NOMO-1 treated with dmso at 0.1 percent for 144 hours (cell line): Measurements from ENCODE around the gene LRBA.

ENCODE experiments used
- DNase-seq: peaks from one replicate; lab custom pipeline; 2025; ENCODE audit not compliant: unreplicated experiment; lab: John Stamatoyannopoulos, UW

The LRBA gene

DNA sequence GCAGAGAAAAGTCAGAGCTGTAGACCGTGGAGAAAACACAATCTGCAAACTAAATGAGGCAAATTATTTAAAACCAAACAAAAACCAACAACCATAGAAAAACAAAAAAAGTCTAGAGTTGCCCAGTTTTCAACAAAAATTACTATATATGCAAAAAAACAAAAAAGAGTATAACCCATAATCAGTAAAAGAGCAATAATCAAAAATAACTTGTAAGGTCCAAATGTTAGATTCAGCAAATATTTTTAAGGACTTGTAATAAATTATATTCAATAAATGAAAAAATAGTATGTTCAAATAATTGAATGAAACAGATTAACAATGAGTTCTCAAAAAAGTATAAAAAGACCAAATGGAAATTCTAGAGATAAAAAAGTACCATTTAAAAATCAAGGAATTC lies 130.5 kb downstream of the LRBA start:
- DNase-seq = no peak

DNA sequence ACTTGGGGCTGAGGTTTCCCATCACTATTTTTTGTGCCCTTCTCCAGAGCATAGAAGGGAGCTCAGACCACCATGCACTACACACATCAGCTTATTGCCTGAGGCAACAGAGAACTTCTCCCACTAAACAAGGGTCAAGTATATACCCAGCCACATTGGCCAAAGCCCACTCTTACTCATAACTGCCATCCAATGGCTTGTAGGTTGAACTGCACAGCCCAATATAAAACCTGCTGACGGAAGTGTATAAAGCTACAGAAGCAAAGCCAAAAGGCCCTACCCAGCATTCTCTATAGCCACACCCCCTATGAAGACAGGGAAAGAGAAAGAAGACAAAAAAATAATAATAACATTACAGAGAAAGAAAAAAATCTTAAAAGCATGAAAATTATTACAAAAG lies 139.7 kb downstream of the LRBA start:
- no peak for DNase-seq

DNA sequence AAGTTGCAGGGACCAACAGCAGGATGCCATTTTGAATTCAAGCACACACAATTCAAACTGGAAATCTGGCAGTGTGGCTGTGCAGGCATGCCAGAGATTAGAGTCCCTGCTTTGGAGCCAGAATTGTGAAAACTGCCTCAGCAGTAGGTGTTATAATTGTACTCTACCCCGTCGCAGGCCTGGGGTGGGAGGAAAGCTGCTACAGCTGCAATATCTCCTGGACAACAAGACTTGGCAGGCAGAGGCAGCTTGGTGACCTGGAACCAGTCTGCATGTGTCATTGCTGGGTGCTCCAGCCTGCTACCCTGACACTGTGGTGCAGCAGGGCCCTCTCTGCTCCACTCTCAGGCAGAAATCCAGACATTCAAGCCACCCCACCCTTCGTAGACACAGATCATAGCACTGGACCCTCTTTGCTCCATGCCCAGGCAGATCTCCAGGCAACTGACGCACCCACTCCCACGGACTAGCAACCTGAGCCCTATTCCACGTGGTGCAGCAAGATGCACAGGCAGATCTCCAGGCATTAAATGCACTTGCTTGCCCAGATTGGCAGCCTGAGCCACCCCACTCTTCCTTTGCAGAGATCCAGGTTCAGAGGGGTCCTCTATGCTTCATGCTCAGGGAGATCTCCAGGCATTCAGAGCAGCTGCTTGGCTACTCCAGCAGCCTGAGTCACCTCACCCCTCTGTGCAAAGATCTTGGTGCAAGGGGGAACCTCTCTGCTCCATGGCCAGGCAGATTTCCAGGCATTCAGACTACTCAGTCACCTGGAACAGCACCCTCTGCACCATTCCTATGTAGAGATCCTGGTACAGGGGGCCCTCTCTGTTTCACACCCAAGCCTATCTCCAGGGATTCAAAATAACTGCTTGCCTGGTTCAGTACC lies 140.5 kb downstream of the LRBA start:
- no peak for DNase-seq

DNA sequence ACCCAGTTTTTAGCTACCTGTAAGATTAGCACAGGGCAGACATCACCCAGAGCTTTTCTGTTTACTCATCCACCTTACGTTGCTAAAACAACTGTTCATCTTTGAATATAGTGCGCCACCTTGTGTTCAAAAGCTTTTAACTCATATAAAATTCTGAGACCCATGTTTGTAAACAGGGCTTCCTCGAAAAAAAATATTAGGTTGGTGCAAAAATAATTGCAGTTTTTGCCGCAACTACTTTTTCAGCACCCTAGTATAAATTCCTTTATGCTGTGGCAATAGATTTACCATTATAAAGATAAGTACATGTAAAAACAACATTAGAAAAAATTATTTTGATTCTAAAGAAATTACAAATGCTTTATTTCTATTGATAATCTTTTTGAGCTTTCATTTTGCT lies 147.9 kb downstream of the LRBA start:
- peak; percentile 32 for DNase-seq

DNA sequence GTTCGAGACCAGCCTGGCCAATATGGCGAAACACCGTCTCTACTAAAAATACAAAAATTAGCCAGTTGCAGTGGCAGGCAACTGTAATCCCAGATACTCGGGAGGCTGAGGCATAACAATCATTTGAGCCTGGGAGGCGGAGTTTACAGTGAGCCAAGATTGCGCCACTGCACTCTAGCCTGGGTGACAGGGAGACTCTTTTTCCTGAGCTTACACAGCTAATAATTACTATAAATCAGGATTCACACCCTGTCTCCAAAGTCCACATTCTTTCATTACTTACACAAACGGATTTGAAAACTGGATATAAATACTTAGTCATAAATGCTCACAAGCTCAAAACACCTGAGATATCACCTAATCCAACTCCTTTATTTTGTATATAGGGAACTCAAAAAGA lies 151.6 kb downstream of the LRBA start:
- no peak for DNase-seq

DNA sequence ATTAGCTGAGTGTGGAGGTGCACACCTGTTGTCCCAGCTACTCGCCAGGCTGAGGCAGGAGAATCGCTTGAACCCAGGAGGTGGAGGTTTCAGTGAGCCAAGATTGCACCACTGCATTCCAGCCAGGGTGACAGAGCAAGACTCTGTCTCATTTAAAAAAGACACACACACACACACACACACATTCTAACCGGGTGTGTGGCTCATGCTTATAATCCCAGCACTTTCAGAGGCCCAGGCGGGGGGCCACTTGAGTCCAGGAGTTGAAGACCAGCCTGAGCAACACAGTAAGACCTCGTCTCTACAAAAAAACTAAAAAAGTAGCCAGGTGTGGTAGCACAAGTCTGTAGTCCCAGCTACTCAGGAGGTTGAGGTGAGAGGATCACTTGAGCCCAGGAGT lies 152.3 kb downstream of the LRBA start:
- no peak for DNase-seq

DNA sequence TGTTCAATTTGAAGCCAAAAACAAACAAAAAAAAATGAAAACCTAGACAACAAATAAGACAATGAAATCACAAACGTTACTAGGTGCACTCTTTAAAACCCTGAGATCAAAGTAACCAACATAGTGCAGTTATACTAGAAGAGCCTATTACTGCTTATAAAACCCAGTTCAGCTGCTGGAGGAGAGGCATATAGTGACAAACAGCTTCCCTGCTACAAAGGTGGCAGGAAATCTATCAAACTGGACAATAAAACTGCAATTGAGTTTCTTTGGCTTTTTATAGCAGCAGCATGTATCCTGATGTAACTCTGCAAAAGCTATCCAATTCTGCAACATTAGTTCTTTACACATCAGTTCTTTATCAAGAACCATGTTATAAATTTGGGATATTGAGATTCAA lies 155.6 kb downstream of the LRBA start:
- no peak for DNase-seq

DNA sequence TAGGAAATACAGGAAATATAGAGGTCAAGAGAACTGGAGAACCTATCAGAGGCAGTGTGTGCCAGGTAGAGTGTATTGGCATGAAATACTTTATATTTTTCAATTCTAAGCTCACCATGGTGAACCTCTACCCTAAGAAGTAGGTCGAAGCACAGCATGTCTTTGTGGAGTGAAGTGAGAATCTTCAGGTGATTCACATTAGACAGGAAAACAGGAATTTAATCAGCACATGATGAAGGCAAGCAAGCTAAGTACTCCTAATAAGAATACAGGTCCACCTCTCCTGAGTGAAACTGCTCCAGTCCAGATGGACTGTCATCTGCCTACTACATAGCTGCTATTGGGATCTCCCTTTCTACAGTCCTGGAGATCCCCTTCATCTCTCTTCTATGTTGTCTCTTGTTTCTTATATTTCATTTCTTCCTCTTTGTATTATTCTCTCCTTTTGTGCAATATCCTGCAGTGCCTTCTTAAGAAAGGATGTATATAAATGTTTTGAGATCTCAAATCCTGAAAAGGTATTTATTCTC lies 159.0 kb downstream of the LRBA start:
- DNase-seq = no peak

DNA sequence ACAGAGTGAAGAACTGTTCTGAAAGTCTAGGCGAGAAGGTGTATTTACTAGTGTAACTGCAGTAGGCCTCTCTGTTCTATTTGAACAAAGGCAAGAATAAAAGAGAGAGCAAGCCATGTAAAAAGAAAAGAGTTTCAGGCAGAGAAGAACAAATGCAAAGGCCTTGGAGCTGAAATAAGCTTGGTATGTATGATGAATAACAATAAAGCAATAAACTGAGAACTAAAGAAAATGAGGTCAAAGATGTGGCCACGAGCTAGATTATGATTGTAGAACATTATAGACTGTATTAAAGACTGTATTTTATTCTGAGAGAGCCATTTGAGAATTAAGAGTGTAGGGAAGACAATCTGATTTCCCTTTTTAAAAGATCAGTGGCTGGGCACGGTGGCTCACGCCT lies 160.5 kb downstream of the LRBA start:
- DNase-seq = no peak

DNA sequence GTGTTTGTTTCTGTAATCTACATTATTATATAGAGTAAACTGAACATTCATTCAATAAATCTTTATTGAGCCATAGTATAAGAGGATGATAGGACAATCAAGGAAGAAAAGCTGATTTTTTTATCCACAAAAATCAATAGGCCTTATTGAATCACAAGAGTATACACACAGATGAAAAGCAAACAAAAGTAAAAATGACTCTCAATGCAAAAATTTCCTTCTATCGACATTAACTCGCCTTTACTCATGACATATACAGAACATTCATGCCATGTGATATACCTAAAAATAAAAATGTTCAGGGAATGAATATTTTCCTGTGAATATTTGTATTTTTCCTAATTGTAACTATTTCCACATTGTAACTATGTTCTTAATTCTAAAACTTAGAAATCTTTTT lies 161.2 kb downstream of the LRBA start:
- DNase-seq = no peak

DNA sequence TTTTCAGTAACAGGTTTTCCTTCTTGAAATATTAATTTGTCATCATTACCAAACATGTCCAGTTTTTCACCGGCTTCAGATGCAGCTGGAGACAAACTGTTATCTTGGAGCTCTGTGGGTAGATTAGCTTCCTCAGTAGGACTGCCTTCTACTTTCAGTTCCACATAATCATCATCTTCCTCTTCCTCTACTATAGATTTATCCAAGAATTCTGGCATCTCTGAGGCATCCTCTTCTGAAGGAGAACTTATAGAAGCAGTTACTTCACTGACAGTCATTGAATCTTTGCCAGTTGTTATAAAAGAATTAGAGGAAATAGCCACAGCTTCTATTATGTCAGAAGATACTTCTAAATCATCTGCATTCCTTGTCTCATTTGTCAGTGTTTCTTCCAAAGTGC lies 162.9 kb downstream of the LRBA start:
- DNase-seq = peak; percentile 3

DNA sequence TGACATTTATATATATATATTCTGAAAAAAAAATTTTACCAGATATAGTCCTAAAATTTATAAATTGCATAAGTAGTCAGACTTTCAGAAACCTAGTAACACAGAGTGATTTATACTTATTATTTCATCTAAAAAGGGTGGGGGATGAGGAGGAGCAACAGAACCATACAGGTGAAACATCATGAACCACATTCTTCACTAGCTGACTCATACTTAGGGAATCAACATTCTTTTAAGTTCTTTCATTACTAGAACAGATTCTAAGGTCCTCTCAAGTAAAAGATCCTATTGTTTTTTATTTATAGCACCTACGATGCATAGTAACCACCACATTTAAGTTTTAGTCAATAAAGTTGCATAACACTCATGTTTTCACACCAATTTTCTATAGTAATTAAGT lies 166.1 kb downstream of the LRBA start:
- no peak for DNase-seq

DNA sequence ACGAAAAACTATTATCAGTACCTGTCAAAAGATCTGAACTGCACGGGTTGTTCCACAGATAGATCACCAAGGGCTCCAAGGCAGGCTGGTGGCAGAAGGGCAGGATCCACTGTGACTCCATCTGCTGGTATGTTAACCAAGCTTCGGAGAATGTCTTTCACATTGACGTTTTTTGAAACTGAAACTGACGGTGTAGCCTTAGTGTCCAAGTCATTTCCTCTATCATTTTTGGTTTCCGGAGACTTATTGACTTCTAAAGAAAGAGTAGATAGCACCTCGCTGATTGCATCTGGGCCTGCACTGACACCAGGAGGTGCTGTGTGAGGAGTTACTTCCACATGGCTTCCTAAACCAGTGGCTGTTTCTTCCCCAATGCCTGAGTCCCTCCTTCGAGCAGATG lies 186.9 kb downstream of the LRBA start:
- DNase-seq = peak; percentile 18

DNA sequence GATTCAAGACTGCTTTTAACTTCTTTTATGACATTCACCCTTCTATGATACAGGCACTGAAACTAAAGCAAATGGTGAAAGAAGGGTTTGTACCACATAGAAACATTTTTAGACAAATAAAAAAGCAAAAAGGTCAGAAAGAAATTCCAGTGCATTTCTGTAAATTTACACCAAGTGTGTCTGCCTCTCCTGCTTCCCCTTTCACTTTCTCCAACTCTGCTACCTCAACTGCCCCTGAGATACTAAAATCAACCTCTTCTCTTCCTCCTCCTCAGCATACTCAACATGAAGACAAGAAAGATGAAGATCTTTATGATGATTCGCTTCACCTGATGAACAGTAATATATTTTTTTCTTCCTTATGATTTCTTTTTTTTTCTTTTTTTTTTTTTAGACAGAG lies 187.9 kb downstream of the LRBA start:
- peak; percentile 1 for DNase-seq

DNA sequence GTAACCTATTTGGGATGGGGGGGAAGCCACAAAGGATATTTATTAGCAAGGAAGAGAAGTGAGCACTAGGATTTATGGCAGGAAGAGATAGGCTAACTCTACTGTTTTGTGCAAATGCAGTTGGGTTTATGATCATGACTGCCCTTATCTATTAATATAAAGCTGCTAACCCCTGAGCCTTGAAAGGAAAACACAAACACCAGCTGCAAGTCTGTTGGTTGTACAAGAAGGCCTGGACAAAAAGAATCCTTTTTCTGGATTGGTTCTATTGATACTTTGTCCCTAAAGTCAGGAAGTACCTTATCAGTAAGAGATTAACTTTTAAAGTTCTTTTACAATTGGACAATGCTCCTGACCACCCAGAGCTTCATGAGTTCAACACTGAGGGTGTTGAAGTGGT lies 188.8 kb downstream of the LRBA start:
- DNase-seq = no peak

DNA sequence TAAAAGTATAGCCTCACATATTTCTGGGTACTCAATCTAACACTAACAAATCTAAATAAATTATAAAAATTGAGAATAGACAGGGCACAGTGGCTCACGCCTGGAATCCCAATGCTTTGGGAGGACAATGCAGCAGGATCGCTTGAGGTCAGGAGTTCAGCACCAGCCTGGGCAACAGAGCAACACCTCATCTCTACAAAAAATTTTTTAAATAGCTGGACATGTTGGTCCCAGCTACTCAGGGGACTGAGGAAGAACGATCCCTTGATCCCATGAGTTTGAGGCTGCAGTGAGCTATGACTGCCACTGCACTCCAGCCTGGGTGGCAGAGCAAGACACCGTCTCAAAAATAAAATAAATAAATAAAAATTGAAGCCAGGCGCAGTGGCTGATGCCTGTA lies 192.7 kb downstream of the LRBA start:
- no peak for DNase-seq

DNA sequence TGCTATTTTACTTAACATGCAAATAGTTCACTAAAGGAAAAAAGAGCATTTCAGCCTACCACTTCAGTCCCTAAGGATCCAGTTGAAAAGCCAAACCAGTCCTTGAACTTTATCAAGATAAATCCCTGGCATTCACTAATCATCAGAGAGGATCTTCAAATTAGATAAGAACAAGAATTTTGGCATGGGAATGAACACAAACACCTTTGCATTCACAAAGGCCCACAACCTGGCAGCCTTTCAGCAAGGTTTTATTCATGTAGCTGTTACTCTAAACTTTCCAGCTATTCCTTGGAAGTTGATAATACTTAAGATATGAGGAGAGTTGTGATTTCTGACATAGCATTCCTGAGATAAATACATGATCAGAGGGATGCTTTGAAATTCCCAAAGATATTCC lies 193.4 kb downstream of the LRBA start:
- DNase-seq = no peak

DNA sequence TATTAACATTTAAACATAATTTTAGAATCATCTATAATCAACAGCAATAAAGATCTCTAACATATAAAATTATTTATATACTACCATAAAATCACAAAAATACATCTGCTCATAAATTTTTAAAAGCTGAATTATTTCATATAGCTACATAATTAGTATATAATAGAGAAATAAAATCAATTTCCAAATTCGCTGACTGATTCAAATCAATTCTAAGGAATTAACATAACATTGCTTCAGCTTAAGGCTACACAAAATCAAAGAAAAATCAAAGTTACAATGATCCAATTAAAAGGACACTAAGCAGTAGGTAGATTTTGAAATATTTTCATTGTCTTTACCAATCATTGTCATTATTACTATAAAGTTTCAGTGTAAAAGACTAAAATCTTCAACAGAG lies 194.7 kb downstream of the LRBA start:
- no peak for DNase-seq

DNA sequence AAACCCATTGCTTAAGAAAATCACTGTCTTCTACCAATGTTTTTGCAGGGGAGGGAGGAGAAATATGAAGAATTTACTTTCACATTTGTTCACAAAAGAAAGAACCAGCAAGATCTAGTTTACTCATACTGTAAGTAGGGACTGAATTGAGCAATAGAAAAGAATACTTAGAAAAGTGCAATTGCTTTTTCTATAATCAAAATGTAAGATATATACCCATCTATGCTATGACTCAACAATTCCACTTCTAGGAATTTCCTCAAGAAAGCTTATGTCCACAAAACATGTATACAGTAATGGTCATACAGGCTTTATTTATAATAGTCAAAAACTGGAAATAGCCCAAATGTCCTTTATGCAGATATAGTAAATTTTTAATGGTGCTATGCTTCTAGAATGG lies 196.4 kb downstream of the LRBA start:
- no peak for DNase-seq

DNA sequence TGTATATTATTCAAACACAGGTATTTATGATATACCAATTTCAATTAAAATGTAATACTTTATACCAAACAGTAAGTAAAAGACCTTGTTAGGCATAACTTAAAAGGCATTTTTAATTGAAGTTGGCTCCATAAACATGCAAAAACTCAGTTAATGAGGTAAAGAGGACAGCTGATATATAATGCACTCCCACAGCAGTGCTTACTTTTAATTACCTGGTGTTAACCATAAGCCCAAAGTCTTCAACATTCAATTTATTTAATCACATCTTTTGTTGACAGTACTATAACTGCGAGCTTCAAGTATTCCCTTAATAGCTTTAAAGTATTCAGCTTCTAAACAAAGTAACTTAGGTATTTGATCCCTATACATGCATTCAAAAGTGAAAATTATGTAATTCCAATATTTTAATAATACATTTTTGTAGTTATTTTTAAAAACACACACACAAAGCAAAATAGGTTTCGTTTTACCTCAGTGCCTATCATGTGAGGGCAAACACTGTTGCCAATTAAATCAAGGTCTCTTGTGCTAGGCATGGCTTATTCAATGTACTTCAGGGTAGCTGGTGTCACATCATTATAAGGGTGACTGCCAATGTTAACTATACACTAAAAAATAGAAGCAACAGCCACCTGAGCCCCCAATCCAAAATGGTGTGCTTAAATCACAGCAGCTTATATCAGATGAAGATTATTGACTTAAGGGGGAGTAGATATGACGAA lies 197.1 kb downstream of the LRBA start:
- no peak for DNase-seq

DNA sequence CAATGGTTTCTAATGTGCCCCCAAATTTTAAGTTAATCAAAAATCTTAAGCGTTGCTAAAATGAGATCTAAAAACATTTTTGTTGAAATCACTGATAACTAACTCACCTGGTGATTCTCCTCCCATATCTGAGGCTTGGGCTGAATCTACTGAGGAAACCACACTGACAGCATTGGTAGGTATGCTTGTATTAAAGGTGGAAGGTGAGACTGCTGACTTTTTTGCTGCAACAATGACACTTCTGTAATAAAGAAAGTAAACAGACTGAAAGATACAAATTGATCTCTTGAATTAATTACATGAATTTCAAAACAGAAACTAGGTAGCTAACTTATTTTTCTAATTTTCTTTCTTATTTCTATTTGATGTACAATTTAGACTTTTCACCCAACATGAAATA lies 198.1 kb downstream of the LRBA start:
- DNase-seq = no peak

DNA sequence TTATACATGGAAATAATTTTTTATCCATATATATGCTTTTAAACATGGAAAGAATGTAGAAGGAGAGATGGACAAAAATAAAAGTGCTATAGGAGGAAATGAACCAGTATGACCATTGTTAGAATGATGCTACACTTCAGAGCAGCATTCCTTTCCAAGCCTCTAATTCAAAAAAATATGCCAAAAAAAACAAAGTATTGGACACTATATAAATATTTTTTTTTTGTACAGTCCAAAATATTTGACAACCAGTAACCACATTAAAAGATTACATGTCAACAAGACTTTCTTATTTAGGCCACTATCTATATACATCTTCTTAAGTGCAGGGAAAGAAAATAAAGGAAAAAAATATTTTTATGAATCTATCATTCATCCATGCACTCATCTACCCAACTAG lies 198.6 kb downstream of the LRBA start:
- no peak for DNase-seq
